Measurements from ENCODE around the gene TMEM259. TPM values are rescaled to one million over a fixed set of nuclear protein-coding genes. Genes with fewer than 3 reads are reported as not detected.

TMEM259 gene
- total and polyA plus RNA-seq, 9 of the 15 experiments (the other 6 are each of a cell fraction or from before 2014, with no cell fraction given), result 0.52 to 231 (median 63.6) TPM

DNA sequence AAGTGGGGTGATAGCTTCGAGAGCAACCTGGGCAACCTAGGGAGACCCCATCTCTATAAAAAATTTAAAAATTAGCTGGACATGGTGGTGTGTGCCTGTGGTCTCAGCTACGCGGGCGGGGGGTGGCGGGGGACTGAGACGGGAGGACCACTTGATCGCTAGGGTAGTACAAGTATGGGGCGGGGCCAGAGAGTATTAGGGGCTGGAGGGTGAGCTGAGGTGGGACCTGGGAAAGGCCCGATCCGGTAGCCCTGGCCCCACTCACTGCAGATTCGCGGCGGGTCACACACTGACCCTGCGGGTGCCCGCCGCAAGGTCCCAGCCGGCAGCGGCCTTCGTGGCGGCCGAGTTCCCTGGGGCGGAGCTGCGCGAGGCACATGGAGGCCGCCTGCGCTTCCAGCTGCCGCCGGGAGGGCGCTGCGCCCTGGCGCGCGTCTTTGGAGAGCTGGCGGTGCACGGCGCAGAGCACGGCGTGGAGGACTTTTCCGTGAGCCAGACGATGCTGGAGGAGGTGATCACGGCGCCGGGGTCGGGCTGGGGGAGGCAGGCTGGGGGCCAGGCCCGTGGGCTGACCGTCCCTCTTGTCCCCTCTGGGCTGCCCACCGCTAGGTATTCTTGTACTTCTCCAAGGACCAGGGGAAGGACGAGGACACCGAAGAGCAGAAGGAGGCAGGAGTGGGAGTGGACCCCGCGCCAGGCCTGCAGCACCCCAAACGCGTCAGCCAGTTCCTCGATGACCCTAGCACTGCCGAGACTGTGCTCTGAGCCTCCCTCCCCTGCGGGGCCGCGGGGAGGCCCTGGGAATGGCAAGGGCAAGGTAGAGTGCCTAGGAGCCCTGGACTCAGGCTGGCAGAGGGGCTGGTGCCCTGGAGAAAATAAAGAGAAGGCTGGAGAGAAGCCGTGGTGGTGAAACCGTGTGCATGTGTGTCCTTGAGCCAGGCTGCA, 44.0 kb upstream of the TMEM259 start (continued):
- TF ChIP-seq, protein P1, sequence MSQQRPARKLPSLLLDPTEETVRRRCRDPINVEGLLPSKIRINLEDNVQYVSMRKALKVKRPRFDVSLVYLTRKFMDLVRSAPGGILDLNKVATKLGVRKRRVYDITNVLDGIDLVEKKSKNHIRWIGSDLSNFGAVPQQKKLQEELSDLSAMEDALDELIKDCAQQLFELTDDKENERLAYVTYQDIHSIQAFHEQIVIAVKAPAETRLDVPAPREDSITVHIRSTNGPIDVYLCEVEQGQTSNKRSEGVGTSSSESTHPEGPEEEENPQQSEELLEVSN (IDR thresholded peaks at IDR 0.05; ENCODE audit: borderline replicate concordance in 1 of 2, extremely low read depth in 1 of 2, insufficient read depth in 1 of 2, insufficient read length in 1 of 2, low read depth in 1 of 2, low read length in 1 of 2, poor library complexity in 1 of 2, severe bottlenecking in 1 of 2), result peak; percentile 76 to 93
- no peak for TF ChIP-seq WHSC1 (IDR thresholded peaks at IDR 0.05; ENCODE audit: low read length)
- 0 out of 2 replicates have a peak, but pooled peaks have one; percentile 40 for TF ChIP-seq ZBTB7A (IDR thresholded peaks at IDR 0.05; ENCODE audit: borderline replicate concordance, control insufficient read depth, low read depth, low read length)
- TF ChIP-seq, protein P2, sequence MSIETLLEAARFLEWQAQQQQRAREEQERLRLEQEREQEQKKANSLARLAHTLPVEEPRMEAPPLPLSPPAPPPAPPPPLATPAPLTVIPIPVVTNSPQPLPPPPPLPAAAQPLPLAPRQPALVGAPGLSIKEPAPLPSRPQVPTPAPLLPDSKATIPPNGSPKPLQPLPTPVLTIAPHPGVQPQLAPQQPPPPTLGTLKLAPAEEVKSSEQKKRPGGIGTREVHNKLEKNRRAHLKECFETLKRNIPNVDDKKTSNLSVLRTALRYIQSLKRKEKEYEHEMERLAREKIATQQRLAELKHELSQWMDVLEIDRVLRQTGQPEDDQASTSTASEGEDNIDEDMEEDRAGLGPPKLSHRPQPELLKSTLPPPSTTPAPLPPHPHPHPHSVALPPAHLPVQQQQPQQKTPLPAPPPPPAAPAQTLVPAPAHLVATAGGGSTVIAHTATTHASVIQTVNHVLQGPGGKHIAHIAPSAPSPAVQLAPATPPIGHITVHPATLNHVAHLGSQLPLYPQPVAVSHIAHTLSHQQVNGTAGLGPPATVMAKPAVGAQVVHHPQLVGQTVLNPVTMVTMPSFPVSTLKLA (conservative IDR thresholded peaks at IDR 0.05), result peak; percentile 41 to 59; a peak in 3 of 4 replicates
- TF ChIP-seq, protein P3, sequence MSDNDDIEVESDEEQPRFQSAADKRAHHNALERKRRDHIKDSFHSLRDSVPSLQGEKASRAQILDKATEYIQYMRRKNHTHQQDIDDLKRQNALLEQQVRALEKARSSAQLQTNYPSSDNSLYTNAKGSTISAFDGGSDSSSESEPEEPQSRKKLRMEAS (CRISPR knock-in tag; IDR thresholded peaks at IDR 0.05), result peak; percentile 79
- no peak for TF ChIP-seq ZNF133 (CRISPR knock-in tag; IDR thresholded peaks at IDR 0.05)
- TF ChIP-seq KAT7 (CRISPR knock-in tag; IDR thresholded peaks at IDR 0.05; ENCODE audit: borderline replicate concordance), result no peak
- TF ChIP-seq MYC (IDR thresholded peaks at IDR 0.05; ENCODE audit: low read depth, low read length), result peak; percentile 86
- no peak for TF ChIP-seq MYC (CRISPR knock-in tag; IDR thresholded peaks at IDR 0.05; ENCODE audit: borderline replicate concordance, low read depth)
- peak in 1 of 3 experiments; percentile 33 for TF ChIP-seq YY1 (IDR thresholded peaks at IDR 0.05; ENCODE audit: borderline replicate concordance in 1 of 3, control insufficient read depth in 1 of 3, extremely low read depth in 1 of 3, insufficient read depth in 3 of 3, insufficient read length in 1 of 3, insufficient replicate concordance in 2 of 3, low read depth in 1 of 3, low read length in 2 of 3)
- no peak for TF ChIP-seq SRSF3 (IDR thresholded peaks at IDR 0.05; ENCODE audit: insufficient read depth, low read length)
- peak; percentile 6 for TF ChIP-seq RBM22 (IDR thresholded peaks at IDR 0.05; ENCODE audit: low read depth, low read length, poor library complexity, severe bottlenecking)
- no peak for TF ChIP-seq ZNF316 (IDR thresholded peaks at IDR 0.05)
- TF ChIP-seq ZNF263 (CRISPR knock-in tag; IDR thresholded peaks at IDR 0.05; ENCODE audit: borderline replicate concordance), result peak; percentile 63; the same call in 1 of the 2 replicates
- peak; percentile 66 for TF ChIP-seq ZFX (CRISPR knock-in tag; IDR thresholded peaks at IDR 0.05)
- TF ChIP-seq, protein P4, sequence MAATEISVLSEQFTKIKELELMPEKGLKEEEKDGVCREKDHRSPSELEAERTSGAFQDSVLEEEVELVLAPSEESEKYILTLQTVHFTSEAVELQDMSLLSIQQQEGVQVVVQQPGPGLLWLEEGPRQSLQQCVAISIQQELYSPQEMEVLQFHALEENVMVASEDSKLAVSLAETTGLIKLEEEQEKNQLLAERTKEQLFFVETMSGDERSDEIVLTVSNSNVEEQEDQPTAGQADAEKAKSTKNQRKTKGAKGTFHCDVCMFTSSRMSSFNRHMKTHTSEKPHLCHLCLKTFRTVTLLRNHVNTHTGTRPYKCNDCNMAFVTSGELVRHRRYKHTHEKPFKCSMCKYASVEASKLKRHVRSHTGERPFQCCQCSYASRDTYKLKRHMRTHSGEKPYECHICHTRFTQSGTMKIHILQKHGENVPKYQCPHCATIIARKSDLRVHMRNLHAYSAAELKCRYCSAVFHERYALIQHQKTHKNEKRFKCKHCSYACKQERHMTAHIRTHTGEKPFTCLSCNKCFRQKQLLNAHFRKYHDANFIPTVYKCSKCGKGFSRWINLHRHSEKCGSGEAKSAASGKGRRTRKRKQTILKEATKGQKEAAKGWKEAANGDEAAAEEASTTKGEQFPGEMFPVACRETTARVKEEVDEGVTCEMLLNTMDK (IDR thresholded peaks at IDR 0.05; ENCODE audit: borderline replicate concordance, insufficient read depth, low read depth, low read length, poor library complexity, severe bottlenecking), result peak; percentile 26
